ENCODE results near the gene CPNE4. TPM values are rescaled to one million over a fixed set of nuclear protein-coding genes. Genes with fewer than 3 reads are reported as not detected.

CPNE4 gene
- total RNA-seq, 2 donors from 2014 or later: 0.16 TPM; not detected in 1

DNA sequence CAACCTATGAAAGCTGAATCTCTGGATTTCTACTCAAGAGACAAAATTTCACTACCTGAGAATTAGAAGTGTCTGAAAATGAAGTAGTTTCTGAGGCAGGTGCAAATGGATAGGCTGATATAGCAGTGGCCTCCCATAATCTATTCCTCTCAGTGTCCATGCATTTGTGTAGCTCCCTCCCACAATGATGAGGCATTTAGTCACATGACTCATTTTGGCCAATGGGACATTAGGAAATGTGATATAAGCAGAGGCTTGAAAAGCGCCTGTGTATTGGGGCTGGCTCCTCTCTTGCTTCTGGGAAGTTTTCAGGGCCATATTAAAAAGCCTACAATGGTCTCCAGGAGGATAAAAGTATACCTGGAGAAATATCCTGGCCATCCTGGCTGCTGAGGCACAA is 452.4 kb downstream of the CPNE4 start:
- Histone ChIP-seq H3K27me3 (no peaks in the 10 kb centered on the region), H3K9me3 (no peaks in the 10 kb centered on the region), H3K4me3 (no peak overlapping the region), H3K36me3 (no peaks in the 10 kb centered on the region), H3K27ac (no peak overlapping the region), H3K9ac (ENCODE audit: low read depth in 2 of 2, low read length in 2 of 2) (no peak overlapping the region), H3K4me1 (no peaks in the 10 kb centered on the region)
- DNase-seq: no peak
- TF ChIP-seq, protein P1, sequence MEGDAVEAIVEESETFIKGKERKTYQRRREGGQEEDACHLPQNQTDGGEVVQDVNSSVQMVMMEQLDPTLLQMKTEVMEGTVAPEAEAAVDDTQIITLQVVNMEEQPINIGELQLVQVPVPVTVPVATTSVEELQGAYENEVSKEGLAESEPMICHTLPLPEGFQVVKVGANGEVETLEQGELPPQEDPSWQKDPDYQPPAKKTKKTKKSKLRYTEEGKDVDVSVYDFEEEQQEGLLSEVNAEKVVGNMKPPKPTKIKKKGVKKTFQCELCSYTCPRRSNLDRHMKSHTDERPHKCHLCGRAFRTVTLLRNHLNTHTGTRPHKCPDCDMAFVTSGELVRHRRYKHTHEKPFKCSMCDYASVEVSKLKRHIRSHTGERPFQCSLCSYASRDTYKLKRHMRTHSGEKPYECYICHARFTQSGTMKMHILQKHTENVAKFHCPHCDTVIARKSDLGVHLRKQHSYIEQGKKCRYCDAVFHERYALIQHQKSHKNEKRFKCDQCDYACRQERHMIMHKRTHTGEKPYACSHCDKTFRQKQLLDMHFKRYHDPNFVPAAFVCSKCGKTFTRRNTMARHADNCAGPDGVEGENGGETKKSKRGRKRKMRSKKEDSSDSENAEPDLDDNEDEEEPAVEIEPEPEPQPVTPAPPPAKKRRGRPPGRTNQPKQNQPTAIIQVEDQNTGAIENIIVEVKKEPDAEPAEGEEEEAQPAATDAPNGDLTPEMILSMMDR (IDR thresholded peaks at IDR 0.05): no peak
- intact Hi-C loops (cut with DNase I): no loop called here

GRCh38 chr3:131568460-131568859 is 466.4 kb downstream of the CPNE4 start:
- intact Hi-C loops (cut with DNase I): no loop called here

GRCh38 chr3:131564812-131565211 is 470.0 kb downstream of the CPNE4 start:
- DNase-seq: no peak

More at GRCh38 chr3:131568460-131568859, 466.4 kb downstream of the CPNE4 start:
- no peaks in the 10 kb centered on the region for H3K36me3 ChIP-seq
- H3K27me3 ChIP-seq: no peaks in the 10 kb centered on the region
- H3K4me1 ChIP-seq: no peaks in the 10 kb centered on the region
- no peak overlapping the region for H3K9ac ChIP-seq (ENCODE audit: low read depth in 2 of 2, low read length in 2 of 2)
- no peak overlapping the region for H3K4me3 ChIP-seq
- no peak for DNase-seq
- TF ChIP-seq, protein P1 (IDR thresholded peaks at IDR 0.05): no peak
- H3K9me3 ChIP-seq: no peaks in the 10 kb centered on the region
- no peak overlapping the region for H3K27ac ChIP-seq

GRCh38 chr3:131561511-131561910 is 473.3 kb downstream of the CPNE4 start:
- no peaks in the 10 kb centered on the region for H3K9me3 ChIP-seq
- intact Hi-C loops (cut with DNase I): no loop called here
- H3K4me1 ChIP-seq: no peaks in the 10 kb centered on the region
- H3K27ac ChIP-seq: no peak overlapping the region
- no peaks in the 10 kb centered on the region for H3K27me3 ChIP-seq
- H3K36me3 ChIP-seq: no peaks in the 10 kb centered on the region
- no peak for DNase-seq
- H3K4me3 ChIP-seq: no peak overlapping the region
- TF ChIP-seq, protein P1 (IDR thresholded peaks at IDR 0.05): no peak
- no peak overlapping the region for H3K9ac ChIP-seq (ENCODE audit: low read depth in 2 of 2, low read length in 2 of 2)

More at GRCh38 chr3:131564812-131565211, 470.0 kb downstream of the CPNE4 start:
- Histone ChIP-seq H3K36me3 (no peaks in the 10 kb centered on the region), H3K9ac (ENCODE audit: low read depth in 2 of 2, low read length in 2 of 2) (no peak overlapping the region), H3K9me3 (no peaks in the 10 kb centered on the region), H3K4me3 (no peak overlapping the region), H3K27me3 (no peaks in the 10 kb centered on the region), H3K4me1 (no peaks in the 10 kb centered on the region), H3K27ac (no peak overlapping the region)
- intact Hi-C loops (cut with DNase I): no loop called here
- TF ChIP-seq, protein P1 (IDR thresholded peaks at IDR 0.05): no peak

DNA sequence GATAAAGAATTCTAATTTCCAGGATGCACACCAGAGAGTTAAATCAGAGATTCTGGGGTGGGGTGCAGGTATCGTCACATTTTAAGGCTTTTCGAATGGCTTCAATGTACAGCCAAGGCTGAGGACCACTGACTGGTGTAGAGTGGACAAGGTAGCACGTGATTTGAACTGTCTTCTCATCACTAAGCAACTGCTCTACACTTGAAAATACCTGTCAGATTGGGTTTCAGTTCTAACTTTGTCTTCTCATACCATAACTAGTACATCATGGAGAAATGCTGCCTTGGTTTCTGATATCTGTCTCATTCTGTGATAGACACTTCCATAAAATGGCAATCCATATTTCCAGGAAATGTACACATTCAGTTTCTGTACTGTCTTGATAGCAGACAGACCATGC is 474.0 kb downstream of the CPNE4 start:
- TF ChIP-seq, protein P1 (IDR thresholded peaks at IDR 0.05): no peak
- intact Hi-C loops (cut with DNase I): no loop called here
- no peaks in the 10 kb centered on the region for H3K9me3 ChIP-seq

More for the DNA sequence above, 474.0 kb downstream of the CPNE4 start:
- H3K27me3 ChIP-seq: no peaks in the 10 kb centered on the region
- no peak overlapping the region for H3K4me3 ChIP-seq
- no peak overlapping the region for H3K27ac ChIP-seq
- no peak for DNase-seq
- H3K36me3 ChIP-seq: no peaks in the 10 kb centered on the region
- H3K4me1 ChIP-seq: no peaks in the 10 kb centered on the region
- H3K9ac ChIP-seq (ENCODE audit: low read depth in 2 of 2, low read length in 2 of 2): no peak overlapping the region
